A673 (cell line): ENCODE measurements around the gene GNG3. TPM values are rescaled to one million over a fixed set of nuclear protein-coding genes. Genes with fewer than 3 reads are reported as not detected.

Source experiments
- BruUV-seq: library from RNA; stranded (reverse); fragments of 400-500 nt; replicated peaks from 2 replicates; lab custom pipeline; 2021; lab: Mats Ljungman, UMichigan
- CTCF ChIA-PET: fragments of 300-600 bp; sonication (Branson Sonifier 250); formaldehyde crosslinking; loops from one replicate; lab custom pipeline; 2022; ENCODE audit warnings: antibody characterized with exemption; lab: Charles Lee
- POLR2A ChIA-PET: fragments of 300-600 bp; sonication (Branson Sonifier 250); formaldehyde crosslinking; loops from one replicate; lab custom pipeline; 2022; ENCODE audit warnings: antibody characterized with exemption; ENCODE audit not compliant: low non-redundant PET; lab: Charles Lee
- DNase-seq: peaks from one replicate; pipeline ENCODE4 v3.0.0-alpha.2; 2015; ENCODE audit warnings: low spot score
- H3K27ac ChIP-seq: fragments of 200-600 bp; sonication (generic); 2 replicates; pipeline ENCODE4 v1.5.1; 2016; ENCODE audit warnings: mixed run types, low read depth, mild to moderate bottlenecking, mixed read lengths, antibody characterized with exemption, low read length; ENCODE audit not compliant: poor library complexity, severe bottlenecking
- H3K27me3 ChIP-seq: fragments of 200-600 bp; sonication (generic); replicated peaks from 2 replicates; pipeline ENCODE4 v1.6.1; 2017; ENCODE audit warnings: mixed run types, low read depth, mild to moderate bottlenecking, mixed read lengths, antibody characterized with exemption, low read length; ENCODE audit not compliant: insufficient read depth, poor library complexity
- H3K36me3 ChIP-seq: fragments of 200-600 bp; sonication (generic); 2 replicates; pipeline ENCODE4 v1.6.1; 2016; ENCODE audit warnings: mixed run types, mild to moderate bottlenecking, mixed read lengths, antibody characterized with exemption, low read length; ENCODE audit not compliant: insufficient read depth, poor library complexity, severe bottlenecking
- H3K4me1 ChIP-seq: fragments of 200-600 bp; sonication (generic); 2 replicates; pipeline ENCODE4 v1.6.1; 2017; ENCODE audit warnings: mixed run types, mild to moderate bottlenecking, mixed read lengths, antibody characterized with exemption, low read length; ENCODE audit not compliant: insufficient read depth, poor library complexity, severe bottlenecking
- H3K4me3 ChIP-seq: fragments of 200-600 bp; sonication (generic); 2 replicates; pipeline ENCODE4 v1.5.1; 2016; ENCODE audit warnings: low read depth, mixed run types, mild to moderate bottlenecking, mixed read lengths, low read length; ENCODE audit not compliant: poor library complexity, severe bottlenecking
- H3K9me3 ChIP-seq: fragments of 200-600 bp; sonication (generic); 2 replicates; pipeline ENCODE4 v1.6.1; 2016; ENCODE audit warnings: mixed run types, low read depth, mild to moderate bottlenecking, mixed read lengths, antibody characterized with exemption, low read length; ENCODE audit not compliant: poor library complexity, severe bottlenecking
- EZH2 ChIP-seq: fragments of 200-600 bp; sonication (generic); IDR thresholded peaks from 2 replicates; pipeline ENCODE4 v1.6.1; 2017; ENCODE audit warnings: borderline replicate concordance, low read depth, mild to moderate bottlenecking, mixed read lengths, antibody characterized with exemption, low read length; ENCODE audit not compliant: poor library complexity, severe bottlenecking
- intact Hi-C: fragments of 100-400 bp; cut with micrococcal nuclease; formaldehyde crosslinking; loops from one replicate; pipeline ENCODE4 v1.10.0; 2022; ENCODE audit not compliant: unreplicated experiment
- total RNA-seq: library from RNA; stranded (reverse); gene quantifications from 2 replicates; pipeline ENCODE4 v1.2.3, GENCODE V29; 2021
- TF ChIP-seq, protein P1 (sequence below): fragments of 300-800, 200-600 bp; sonication (generic); conservative IDR thresholded peaks from 2 replicates; pipeline ENCODE4 v1.5.1; 2017; ENCODE audit warnings: low read depth, mild to moderate bottlenecking, antibody characterized with exemption, low read length, moderate library complexity, mixed read lengths

The GNG3 gene
- total RNA-seq, 1 experiment from 2014 or later, result 0.45 TPM

DNA sequence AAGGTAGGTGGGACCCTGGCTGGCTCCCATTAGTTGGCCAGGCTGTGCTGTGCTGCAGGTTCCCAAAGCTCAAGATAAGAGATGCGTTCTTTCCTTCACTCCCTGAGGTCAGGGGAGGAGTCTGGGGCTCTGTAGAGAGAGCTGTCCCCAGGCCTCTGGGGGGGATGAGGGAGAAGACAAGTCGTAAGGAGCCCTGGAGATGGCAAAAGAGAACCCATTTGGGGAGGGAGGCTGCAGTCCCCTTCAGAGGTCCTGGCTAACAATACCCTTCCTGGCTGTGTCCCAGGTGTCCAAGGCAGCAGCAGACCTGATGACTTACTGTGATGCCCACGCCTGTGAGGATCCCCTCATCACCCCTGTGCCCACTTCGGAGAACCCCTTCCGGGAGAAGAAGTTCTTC lies 916 bp downstream of the GNG3 start:
- no peaks in the 10 kb centered on the region for H3K27me3 ChIP-seq
- TF ChIP-seq, protein P1, sequence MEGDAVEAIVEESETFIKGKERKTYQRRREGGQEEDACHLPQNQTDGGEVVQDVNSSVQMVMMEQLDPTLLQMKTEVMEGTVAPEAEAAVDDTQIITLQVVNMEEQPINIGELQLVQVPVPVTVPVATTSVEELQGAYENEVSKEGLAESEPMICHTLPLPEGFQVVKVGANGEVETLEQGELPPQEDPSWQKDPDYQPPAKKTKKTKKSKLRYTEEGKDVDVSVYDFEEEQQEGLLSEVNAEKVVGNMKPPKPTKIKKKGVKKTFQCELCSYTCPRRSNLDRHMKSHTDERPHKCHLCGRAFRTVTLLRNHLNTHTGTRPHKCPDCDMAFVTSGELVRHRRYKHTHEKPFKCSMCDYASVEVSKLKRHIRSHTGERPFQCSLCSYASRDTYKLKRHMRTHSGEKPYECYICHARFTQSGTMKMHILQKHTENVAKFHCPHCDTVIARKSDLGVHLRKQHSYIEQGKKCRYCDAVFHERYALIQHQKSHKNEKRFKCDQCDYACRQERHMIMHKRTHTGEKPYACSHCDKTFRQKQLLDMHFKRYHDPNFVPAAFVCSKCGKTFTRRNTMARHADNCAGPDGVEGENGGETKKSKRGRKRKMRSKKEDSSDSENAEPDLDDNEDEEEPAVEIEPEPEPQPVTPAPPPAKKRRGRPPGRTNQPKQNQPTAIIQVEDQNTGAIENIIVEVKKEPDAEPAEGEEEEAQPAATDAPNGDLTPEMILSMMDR, result no peak
- TF ChIP-seq EZH2, result no peak
- peaks cover 32% of the 10 kb centered on the region for H3K36me3 ChIP-seq
- ChIA-PET CTCF (no interaction called here), POLR2A (no interaction called here)
- no peak for DNase-seq
- intact Hi-C loops, result loop anchor here (5.0 kb wide), 2 partner anchors 116 to 311 kb away; partner anchors contain the start of gene TUT1
- H3K9me3 ChIP-seq, result no peaks in the 10 kb centered on the region
- H3K4me1 ChIP-seq, result peaks cover 38% of the 10 kb centered on the region
- peak overlapping the region; percentile 96 for H3K27ac ChIP-seq
- H3K4me3 ChIP-seq, result peak overlapping the region; percentile 54
- BruUV-seq, result no TSS peak

DNA sequence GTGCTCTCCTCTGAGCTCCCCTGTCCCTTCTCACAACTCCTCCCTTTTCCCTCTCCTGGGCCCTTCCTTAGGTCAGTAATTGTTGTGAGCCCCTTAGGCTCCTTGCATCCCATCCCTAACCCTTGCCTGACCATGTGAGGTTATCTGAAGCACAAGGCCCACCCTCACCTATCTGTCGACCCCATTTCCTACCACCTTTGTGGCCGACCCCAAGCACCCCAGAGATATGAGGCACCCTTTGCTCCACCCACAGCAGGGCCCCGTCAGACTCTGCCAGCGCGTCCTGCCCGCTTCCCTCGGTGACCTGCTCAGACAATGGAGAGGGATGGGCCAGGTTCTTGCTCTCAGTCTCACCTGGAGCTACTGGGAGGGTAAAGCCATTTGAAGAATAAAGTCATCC lies 1.3 kb downstream of the GNG3 start:
- H3K27ac ChIP-seq, result peak overlapping the region; percentile 96
- H3K36me3 ChIP-seq, result peaks cover 36% of the 10 kb centered on the region
- H3K4me3 ChIP-seq, result peak overlapping the region; percentile 54
- intact Hi-C loops, result loop anchor here (5.0 kb wide), 2 partner anchors 116 to 311 kb away; partner anchors contain the start of gene TUT1
- no peaks in the 10 kb centered on the region for H3K9me3 ChIP-seq
- ChIA-PET POLR2A (interaction anchor here (0.5 kb wide), 1 partner anchor 37 kb away, joined by 3 read pairs; no protein-coding TSS in a partner anchor), CTCF (no interaction called here)
- no peak for DNase-seq
- no peaks in the 10 kb centered on the region for H3K27me3 ChIP-seq
- BruUV-seq, result no TSS peak
- TF ChIP-seq EZH2, result no peak
- TF ChIP-seq, protein P1, result no peak
- peaks cover 38% of the 10 kb centered on the region for H3K4me1 ChIP-seq

DNA sequence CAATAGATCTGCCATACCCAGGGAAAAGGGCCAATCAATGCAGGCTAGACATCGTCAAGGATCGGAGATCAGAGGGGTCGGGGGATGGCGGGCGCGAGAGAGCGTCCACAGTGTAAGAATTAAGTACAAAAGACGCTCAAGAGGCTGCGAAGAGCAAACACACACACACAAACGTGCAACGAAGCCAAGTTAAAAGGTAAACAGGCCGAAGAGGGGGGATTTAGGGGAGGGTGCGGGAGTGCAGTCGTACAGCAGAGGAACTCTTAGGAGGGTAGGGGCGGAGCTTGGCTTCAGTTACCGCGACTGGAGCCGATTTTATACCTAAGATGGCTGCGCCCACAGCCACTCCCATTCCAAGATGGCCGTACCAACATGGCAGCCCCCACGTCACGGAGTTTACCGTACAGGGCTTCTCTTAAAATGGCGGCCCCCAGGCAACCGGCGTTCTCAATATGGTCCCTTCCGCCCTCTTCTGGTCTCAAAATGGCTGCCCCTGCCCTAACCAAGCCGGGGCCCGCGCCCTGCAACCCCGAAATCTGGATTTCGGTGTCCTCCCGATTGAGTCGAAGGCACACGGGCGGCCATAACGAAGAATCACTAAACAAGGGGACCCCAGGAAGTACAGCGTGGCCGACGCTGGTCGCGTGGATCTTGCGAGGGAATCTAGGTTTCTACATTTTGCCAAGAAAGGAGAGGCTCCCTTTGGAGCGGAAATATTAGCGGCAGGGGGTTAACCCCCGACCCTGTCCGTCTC lies 1.9 kb downstream of the GNG3 start:
- peak overlapping the region; percentile 54 for H3K4me3 ChIP-seq
- no peak for TF ChIP-seq EZH2
- TF ChIP-seq, protein P1, result no peak
- ChIA-PET POLR2A (interaction anchor here (0.5 kb wide), 1 partner anchor 36 kb away, joined by 3 read pairs; no protein-coding TSS in a partner anchor), CTCF (no interaction called here)
- H3K27ac ChIP-seq, result peak overlapping the region; percentile 96
- H3K27me3 ChIP-seq, result no peaks in the 10 kb centered on the region
- peaks cover 41% of the 10 kb centered on the region for H3K36me3 ChIP-seq
- H3K9me3 ChIP-seq, result no peaks in the 10 kb centered on the region
- no TSS peak for BruUV-seq
- H3K4me1 ChIP-seq, result peaks cover 38% of the 10 kb centered on the region
- intact Hi-C loops, result loop anchor here (5.0 kb wide), 2 partner anchors 117 to 312 kb away; partner anchors contain the start of gene TUT1
- peak; percentile 100 for DNase-seq
